Stimulated activated CD8-positive, alpha-beta memory T cell treated with anti-CD3 and anti-CD28 coated beads, Interleukin-4, amount 100 ng/mL, for 1 hour (primary cell): ENCODE data around the gene THY1.
"Not testable (repeated sequence)": the region's sequence is repeated elsewhere in the genome, so short reads cannot be mapped to it uniquely, and the experiment has no call there.

Experiments
- DNase-seq, 2 donors: peaks; one replicate each; pipeline ENCODE4 v3.0.0-alpha.2; 2020; ENCODE audit warnings: low read depth in 2 of 2, low spot score in 1 of 2

Gene THY1

DNA sequence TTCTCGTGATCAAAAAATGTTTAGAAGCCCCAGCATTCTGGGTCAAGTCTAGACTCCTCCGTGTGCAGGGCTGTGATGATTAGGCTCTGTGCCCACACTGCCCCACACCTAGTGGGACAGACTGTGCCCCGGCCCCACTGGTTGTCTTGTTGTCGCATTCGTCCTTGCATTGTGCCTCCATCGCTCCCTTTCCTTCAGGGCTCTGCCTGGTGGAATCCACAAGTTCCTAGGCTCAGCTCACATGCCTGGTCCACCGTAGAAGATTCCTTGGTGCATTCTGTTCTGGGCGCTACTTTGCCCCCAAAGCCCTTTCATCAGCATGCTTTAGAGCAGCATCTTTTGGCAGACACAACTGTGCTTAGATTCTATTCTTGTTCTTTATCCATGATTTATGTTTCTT lies 23.5 kb upstream of the THY1 start:
- DNase-seq, result no peak

DNA sequence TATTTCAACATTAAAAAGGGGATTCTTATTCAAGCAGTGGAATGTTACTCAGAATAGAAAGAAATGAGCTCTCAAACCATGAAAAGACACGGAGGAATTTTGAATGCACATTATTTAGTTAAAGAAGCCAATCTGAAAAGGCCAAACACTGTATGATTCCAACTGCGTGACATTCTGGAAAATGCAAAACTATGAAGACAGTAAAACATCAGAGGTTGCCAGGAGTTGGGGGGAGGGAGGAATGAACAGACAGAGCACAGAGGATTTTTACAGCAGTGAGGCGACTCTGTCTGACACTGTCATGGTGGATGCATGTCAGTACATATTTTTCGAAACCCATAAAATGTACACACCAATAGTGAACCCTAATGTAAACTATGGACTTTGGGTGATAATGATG lies 22.9 kb upstream of the THY1 start:
- no peak for DNase-seq

DNA sequence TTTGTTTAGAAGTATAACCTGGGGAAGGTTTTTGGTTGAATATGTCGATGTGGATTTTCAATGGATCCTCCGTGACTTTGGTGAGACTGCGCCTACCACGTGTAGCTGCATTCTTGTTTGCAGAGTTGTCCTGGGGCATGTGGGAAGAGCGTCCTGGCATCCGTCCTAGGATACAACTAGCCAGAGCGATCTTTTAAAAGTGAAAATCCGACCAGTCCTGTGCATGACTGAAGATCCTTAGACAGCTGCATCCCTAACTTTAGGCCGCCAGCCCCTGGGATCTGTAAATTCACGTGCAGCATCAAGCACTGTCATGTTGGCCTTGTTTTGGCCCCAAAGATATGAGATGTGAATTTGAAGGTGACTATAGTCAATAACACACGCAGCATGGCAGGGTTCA lies 22.4 kb upstream of the THY1 start:
- DNase-seq, result no peak

DNA sequence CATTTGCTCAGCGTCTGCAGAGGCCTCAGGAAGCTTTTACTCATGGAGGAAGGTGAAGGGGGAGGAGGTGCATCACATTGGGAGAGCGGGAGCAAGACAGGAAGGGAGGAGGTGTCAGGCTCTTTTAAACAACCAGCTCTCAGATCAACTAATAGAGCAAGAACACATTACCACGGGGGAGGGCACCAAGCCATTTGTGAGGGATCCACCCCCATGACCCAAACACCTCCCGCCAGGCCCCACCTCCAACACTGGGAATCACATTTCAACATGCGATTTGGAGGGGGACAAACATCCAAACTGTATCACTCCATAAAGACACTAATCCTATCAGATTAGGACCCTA lies 18.9 kb upstream of the THY1 start:
- DNase-seq, result no peak

DNA sequence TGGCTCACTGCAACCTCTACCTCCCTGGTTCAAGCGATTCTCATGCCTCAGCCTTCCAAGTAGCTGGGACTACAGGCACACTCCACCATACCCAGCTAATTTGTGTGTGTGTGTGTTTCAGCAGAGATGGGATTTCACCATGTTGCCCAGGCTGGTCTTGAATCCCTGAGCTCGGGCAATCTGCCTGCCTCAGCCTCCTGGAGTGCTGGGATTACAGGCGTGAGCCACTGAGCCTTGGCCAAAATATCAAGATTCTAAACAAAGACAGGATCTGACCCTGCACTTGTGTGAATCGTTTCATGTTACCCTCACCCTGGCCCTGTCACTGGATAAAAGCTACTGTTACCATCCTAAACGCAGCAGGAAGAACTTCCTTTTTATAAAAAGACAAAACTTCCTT lies 15.6 kb upstream of the THY1 start:
- DNase-seq, result no peak

DNA sequence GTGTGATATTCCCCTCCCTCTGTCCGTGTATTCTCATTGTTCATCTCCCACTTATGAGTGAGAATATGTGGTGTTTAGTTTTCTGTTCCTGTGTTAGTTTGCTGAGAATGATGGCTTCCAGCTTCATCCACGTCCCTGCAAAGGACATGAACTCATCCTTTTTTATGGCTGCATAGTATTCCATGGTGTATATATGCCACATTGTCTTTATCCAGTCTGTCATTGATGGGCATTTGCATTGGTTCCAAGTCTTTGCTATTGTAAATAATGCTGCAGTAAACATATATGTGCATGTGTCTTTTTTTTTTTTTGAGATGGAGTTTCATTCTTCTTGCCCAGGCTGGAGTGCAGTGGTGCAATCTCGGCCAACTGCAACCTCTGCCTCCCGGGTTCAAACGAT lies 14.5 kb upstream of the THY1 start:
- DNase-seq, result not testable (repeated sequence)

DNA sequence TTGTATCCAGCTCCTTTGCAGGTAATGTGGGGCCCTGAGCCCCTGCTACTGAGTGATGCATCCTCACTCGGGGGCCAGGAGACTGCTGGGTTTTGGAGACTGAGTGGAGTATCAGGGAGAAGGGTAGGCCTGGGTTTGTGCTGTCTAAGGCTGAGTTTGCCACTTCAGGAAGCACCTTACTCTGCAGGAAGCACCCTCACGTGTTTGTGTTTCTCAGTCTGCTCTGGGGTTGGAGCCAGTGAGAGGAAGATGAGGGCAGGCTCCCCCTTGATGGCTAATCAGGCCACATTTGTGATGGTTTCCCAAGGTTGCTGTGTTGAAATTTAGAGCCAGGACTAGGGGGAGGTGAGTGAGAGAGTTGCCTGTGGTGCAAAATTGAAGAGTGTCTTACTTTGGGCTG lies 13.7 kb upstream of the THY1 start:
- no peak for DNase-seq

DNA sequence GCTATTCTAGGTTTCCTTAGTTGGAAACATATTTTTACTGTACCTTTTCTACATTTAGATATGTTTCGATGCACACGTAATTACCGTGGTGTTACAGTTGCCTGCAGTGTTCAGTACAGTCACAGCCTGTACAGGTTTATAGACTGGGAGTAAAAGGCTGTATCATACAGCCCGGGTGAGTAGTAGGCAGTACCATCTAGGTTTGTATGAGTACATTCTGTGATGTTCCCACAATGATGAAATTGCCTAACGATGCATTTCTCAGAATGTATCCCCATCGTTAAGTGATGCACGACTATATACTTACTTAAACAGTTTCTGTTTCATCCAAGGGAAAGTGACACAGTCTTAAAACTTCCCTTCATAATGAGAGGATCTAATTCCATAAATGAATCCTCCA lies 13.1 kb upstream of the THY1 start:
- no peak for DNase-seq

DNA sequence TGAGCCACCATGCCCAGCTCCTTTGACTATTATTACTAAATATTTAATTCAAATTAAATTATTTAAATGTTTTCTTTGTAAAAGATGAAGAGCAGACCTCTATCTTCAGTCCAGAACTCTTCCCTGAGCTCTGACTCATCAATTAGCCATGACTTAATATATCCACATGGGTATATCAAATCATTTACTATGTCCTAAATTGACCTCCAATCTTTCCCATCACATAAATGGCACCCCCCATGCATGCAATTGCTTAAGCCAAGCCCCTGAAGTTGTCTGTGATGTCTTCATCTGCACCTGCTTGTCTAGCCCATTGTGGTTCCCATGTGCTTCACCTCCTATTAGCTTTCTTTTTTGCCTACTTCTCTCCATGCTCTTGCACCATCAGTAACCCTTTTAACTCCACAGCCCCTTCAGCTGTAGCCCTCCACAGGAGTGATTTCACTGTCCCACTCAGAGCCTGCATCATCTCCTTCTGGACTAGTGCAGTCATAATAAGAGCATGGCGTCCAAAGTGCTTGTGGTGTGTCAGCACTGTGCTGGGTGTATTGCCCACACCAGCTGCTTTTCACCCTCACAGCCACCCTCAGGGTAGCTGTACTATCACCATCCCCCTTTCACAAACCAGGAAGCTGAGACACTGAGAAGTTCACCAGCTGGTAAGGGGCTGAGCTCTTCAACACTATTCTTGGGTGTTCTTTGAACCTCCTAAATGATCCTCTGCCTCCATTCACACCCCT lies 11.8 kb upstream of the THY1 start:
- DNase-seq, result no peak

DNA sequence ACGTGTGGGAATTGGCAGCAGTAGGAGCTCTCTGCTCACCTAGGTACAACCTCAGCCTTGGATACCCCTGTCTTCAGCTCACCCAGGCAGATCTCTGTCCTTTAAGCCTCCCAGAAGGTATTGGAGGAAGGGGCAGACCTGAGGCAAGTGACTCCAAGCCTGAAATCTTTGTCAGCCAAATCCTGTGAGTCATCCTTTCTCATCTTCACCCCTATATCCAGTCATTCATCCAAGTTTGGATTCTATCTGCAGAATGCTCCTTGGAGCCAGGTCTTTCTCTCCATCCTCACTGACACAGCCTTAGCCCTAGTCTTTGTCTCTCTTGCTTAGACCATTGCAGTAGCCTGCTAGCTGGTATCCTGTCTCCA lies 10.4 kb upstream of the THY1 start:
- DNase-seq, result no peak

DNA sequence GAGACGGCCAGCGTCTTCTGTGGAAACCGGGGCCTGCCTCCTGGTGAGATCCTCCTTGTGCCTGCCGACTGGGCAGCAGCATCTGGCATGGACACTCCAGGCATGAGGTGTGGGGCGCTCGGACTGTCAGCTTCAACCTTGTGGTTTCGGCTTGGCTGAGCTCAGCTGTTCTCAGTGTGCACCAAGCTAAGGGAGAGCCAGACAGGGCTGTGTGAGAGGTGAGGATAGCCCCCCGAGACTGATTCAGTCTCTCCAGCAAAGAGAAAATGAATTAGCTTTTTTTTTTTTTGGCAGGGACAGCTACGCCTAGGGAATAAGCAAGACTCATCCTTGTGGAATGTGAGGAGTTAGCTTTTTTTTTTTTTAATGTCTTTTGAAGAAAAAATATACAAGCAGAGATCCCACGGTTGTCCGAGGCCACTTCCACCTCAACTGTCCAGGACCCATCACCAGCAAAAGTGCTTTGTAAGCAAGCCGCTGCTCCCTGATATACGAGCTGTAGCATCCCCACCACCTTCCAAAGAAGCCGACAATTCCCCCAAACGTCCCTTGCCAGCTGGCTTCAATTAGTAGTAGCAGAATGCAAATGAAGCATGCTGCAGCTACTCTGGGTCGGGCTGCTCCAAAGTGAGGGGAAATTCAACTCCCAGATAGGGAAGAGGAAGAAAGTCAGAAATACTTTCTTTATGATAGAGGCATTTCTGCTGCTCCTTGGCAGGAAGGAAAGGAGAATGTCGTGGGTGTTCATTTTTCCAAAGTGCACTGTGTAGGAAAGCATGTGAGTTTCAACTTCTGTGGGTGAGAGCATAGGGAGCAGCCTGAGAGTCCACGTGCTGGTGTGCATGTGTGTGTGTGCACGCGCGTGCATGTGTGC lies 9.7 kb upstream of the THY1 start:
- no peak for DNase-seq

DNA sequence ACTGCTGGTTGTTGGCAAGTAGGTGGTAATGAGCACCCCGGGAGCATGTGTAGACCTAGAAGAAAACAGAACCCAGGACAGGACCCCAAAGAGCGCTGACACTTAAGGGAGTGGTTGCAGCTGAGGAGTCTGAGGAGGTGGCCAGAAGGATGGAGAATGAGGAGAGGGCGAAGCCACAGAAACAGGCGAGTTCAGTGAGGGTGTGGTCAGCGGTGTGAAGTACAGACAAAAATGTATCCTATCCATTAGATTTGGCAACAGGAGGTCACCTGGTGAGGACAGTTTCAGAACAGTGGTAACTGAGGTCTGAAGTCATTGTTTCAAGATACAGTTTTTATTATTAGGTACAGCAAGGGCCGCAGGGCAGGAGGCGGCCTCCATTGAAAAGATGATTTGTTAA lies 8.6 kb upstream of the THY1 start:
- DNase-seq, result no peak

DNA sequence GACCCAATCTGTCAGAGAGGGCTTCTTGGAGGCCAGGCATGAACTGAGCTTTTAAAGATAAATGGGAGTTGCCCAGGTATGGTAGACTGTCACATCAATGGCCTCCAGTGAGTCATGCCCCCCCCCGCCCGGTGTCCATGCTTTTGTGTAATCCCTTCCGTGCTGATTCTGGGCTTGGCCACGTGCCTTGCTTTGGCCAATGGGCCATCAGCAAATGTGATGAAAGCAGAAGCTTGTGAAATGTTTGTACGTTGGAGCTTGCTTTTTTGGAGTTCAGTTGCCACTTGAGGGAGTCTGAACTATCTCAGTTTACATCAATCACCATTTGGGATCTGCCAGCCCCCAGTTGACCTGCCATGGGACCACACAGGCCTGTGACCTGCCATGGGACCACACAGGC lies 4.3 kb upstream of the THY1 start:
- no peak for DNase-seq

DNA sequence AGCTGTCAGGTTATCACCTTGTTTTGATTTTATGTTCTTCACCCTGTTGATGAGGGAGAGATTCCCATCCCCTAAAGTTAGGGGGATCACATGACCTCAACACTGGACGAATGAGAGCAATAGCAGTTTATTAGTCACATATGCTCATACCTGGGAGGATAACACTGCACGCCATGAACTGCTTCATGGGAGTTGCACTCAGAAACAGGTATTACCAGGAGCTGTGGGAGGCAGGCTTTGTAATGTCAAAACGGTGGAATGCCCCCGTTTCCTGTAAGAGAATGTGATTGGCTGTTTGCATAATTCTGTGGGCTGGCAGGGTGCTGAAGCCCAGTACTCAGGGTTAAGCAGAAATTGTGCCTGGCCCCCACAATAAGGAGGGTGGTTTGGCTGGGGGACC lies 3.2 kb upstream of the THY1 start:
- no peak for DNase-seq

DNA sequence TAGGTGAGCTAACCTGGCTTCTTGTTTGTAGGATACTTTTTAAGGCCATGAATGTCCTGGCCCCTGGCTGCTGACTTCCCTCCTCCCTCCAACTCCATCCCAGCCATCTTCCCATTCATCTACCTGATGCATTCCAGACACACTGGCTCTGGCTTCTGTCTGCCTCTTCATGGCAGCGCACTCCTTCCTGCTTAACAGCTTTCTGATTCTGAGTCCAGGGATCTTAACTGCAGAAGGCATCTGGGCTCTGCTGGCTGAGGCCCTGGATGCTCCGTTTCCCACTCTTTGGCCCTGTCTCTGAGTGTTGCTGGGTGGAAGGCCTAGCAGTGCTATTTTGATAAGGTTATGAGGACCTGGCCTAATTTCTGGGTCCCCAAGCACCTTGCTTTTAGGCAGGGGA lies 1.8 kb upstream of the THY1 start:
- no peak for DNase-seq

DNA sequence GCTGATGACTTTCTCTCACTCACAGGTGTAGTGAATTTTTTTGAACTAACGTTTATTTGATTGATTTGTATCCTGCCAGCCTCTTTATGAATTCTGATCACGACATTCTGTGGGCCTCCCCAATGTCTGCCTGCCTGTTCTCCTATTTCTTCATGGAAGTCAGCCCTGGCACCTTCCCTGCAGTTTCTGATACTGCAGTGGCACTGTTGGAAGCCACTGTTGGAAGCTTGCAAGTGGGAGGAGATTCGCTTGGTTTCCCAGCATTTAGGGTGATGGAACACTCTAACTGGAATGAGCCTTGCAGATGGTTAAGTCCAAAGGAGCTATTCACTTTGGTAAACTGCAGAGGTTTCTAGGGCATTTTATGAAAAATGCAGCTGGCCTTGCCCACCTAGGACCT lies 1.3 kb upstream of the THY1 start:
- DNase-seq, result no peak

DNA sequence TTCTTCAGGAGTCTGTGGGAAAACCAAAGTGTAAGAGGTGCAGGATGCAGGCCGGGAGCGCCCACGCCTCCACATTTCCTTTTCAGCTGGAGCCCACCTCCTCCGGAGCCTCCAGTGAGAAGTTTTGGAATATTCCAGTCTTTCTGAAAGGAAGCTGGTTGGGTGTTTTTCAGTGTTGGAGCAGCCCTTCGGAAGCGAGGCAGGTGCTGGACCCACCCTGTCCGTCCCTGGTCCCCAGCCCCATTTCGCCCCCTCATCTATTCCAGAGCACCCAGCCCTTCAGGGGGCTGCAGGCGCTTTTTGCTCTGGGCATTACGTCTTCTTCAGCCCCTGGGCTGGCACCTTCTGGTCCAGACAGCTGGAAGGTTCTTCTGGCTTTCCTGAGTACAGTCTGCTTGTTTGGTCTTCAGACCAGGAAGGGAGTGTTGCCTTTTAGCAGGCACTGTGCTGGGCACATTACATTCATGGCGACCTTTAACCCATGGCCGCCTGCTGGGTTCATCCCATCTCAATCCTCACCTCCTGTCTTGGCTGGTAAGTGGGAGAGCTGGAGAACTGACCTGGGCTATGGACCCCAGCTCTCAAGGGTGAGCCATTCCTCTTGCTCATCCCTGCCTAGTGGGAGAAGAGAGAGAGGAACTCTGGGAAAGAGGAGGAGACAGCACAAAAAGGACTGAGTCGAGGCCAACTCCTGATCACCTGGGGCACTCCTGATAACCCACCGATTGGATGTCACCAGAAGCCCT lies 710 bp upstream of the THY1 start:
- DNase-seq, result no peak

DNA sequence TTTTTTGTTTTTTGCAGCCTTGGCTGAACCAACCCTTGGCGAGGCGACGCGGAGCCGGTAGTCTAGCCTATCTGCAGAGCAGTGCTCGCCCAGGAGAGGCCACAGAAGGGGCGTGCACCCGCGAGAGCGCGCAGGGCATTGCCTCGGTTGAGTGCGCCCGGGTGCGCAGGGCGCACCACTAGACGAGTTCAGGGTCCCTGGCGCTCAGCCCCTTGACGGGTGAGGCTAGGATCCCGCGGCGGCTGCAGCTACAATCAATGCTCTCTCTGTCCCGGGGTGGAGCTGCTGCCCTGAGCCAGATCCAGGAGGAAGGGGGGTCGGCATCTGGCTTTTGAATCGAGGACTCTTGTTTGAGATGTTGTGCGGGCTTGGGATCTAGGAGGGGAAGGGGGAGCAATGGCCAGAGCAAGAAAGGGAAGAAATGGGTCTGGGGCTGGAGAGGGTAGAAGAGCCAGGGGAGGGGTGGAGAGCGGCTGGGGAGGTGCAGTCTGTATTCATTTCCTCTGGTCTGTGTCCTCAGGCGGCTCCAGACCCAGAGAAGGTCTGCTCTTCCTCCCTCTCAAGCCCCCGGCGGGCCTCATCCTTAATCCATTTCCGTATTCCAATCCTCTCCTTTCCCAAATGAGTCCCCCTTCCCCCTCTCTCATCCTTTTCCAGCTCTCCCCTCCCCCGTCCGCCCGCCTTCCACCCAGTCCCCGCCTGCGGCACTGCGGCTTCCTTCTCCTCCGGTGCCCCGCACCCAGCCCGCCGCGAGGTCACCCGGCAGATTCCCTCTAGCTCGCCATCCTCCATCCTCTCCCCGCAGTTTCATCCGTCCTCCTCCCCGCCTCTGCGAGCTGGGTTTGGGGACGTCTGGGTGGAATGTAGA lies 797 bp downstream of the THY1 start:
- no peak for DNase-seq

DNA sequence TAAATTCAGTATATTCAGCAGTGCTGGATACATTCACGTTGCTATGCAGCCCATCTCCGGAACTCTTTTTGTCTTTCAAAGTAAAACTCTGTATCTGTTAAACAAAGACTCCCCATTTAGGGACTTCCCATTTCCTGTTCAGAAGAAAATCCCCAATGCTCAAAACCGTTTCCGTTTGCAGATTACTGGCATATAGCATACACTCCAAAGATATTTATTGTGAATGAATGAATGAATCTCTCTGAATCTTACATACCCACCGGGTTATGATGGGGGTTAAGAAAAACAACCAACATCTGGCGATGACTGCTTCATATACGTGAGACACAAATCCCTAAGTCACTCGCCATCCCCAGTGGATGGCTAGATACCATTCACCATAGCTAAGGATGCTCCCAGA lies 1.6 kb downstream of the THY1 start:
- DNase-seq, result no peak

DNA sequence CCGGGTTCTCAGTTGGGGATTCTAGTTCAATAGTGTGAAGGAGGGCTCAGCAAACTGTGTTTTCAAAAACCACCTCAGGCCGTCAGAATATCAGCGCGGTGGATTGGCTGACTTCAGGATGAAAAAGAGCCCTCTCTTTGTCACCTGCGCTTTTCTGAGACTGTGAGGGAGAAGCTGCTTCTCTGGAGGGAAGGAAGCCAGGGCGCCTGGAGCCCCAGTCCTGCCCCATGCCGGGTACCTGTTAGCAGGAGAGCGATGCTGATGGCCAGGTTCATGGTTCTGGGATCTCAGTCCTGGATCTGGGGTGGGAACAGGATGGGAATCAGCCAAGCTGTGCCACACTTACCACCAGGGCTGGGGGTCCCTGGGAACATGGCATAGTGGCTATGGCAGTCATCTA lies 2.3 kb downstream of the THY1 start:
- DNase-seq, result no peak

DNA sequence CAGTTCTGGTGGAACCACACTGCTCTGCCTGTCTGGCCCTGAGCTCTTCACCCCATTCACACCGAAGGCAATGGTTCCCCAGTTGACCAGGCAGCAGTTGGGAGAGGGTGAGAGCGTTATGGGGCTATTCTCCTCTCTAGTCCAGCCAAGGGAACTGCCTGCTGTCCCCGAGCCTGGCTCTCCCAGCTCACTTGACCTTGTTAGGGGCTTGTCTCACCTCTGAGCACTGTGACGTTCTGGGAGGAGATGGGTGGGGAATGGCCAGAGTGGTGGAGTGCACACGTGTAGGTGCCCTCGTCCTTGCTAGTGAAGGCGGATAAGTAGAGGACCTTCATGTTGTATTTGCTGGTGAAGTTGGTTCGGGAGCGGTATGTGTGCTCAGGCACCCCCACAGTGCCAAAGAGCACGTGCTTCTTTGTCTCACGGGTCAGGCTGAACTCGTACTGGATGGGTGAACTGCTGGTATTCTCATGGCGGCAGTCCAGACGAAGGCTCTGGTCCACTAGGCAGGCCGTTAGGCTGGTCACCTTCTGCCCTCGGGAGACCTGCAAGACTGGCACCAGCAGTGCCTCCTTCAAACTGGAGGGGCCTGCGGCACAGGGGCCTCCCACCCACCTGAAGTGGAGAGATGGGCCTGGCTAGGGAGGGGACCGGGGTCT lies 3.0 kb downstream of the THY1 start:
- no peak for DNase-seq
